Mesendoderm (in vitro differentiated cells): ENCODE results near the gene HTR7.
A peak's percentile ranks its signal among the peaks of the same experiment; 100 is the strongest.
"Not testable (repeated sequence)": the region's sequence is repeated elsewhere in the genome, so short reads cannot be mapped to it uniquely, and the experiment has no call there.

Source experiments
- DNase-seq: peaks from one replicate; pipeline ENCODE4 v3.0.0; 2013
- H2AK5ac ChIP-seq: 2 replicates; pipeline ENCODE4 v1.6.1; 2013; ENCODE audit warnings: low read length, inconsistent platforms
- H2BK120ac ChIP-seq: 2 replicates; pipeline ENCODE4 v1.6.1; 2013; ENCODE audit warnings: low read depth, mild to moderate bottlenecking, low read length, moderate library complexity, mixed read lengths
- H2BK15ac ChIP-seq: replicated peaks from 2 replicates; pipeline ENCODE4 v1.6.1; 2013; ENCODE audit warnings: low read depth, mild to moderate bottlenecking, moderate library complexity
- H2BK5ac ChIP-seq: 2 replicates; pipeline ENCODE4 v1.6.1; 2013; ENCODE audit warnings: low read length, inconsistent platforms
- H3K18ac ChIP-seq: 2 replicates; pipeline ENCODE4 v1.6.1; 2013; ENCODE audit warnings: mild to moderate bottlenecking, low read length, mixed read lengths
- H3K23ac ChIP-seq: one replicate; pipeline ENCODE4 v1.6.1; 2013; ENCODE audit warnings: low read length
- H3K27ac ChIP-seq: 2 replicates; pipeline ENCODE4 v1.5.1; 2013; ENCODE audit warnings: low read depth, mild to moderate bottlenecking, inconsistent platforms, low read length, moderate library complexity
- H3K27me3 ChIP-seq: 2 replicates; pipeline ENCODE4 v1.6.1; 2013; ENCODE audit warnings: low read length, control low read depth, mild to moderate bottlenecking, inconsistent platforms; ENCODE audit not compliant: insufficient read depth, poor library complexity
- H3K36me3 ChIP-seq: 2 replicates; pipeline ENCODE4 v1.6.1; 2013; ENCODE audit warnings: low read length, inconsistent platforms; ENCODE audit not compliant: control insufficient read depth, insufficient read depth
- H3K4ac ChIP-seq: one replicate; pipeline ENCODE4 v1.6.1; 2013; ENCODE audit warnings: low read depth, mild to moderate bottlenecking, low read length, moderate library complexity
- H3K4me1 ChIP-seq: 2 replicates; pipeline ENCODE4 v1.6.1; 2013; ENCODE audit warnings: low read depth, low read length, inconsistent platforms; ENCODE audit not compliant: control insufficient read depth
- H3K4me2 ChIP-seq: 2 replicates; pipeline ENCODE4 v1.6.1; 2013; ENCODE audit warnings: low read length
- H3K4me3 ChIP-seq: 2 replicates; pipeline ENCODE4 v1.5.1; 2013; ENCODE audit warnings: mild to moderate bottlenecking, low read length
- H3K56ac ChIP-seq: one replicate; pipeline ENCODE4 v1.6.1; 2013; ENCODE audit warnings: low read length
- H3K79me1 ChIP-seq: 2 replicates; pipeline ENCODE4 v1.6.1; 2013; ENCODE audit warnings: low read length, inconsistent platforms
- H3K79me2 ChIP-seq: 2 replicates; pipeline ENCODE4 v1.6.1; 2013; ENCODE audit warnings: mild to moderate bottlenecking, low read length; ENCODE audit not compliant: control insufficient read depth, insufficient read depth
- H3K9ac ChIP-seq: 2 replicates; pipeline ENCODE4 v1.6.1; 2013; ENCODE audit warnings: low read length, inconsistent platforms
- H4K5ac ChIP-seq: one replicate; pipeline ENCODE4 v1.6.1; 2013; ENCODE audit warnings: low read length
- H4K8ac ChIP-seq: one replicate; pipeline ENCODE4 v1.6.1; 2013; ENCODE audit warnings: low read depth, mild to moderate bottlenecking, control low read depth, low read length, moderate library complexity
- WGBS: extraction: QIAGEN DNeasy Blood & Tissue Kit; methylation state at CpG from one replicate; pipeline ENCODE4 v1.1.7; 2013; ENCODE audit warnings: low lambda C conversion rate, missing lambda C conversion rate; ENCODE audit not compliant: insufficient coverage; ENCODE audit errors: extremely low coverage; 5-methylcytosine and 5-hydroxymethylcytosine counted together

Gene HTR7

GRCh38 chr10:90822508-90822907 is 35.3 kb downstream of the HTR7 start:
- peak; percentile 73 for DNase-seq
- H3K79me2 ChIP-seq: peaks cover 43% of the 10 kb centered on the region
- no peak overlapping the region for H2AK5ac ChIP-seq
- no peak overlapping the region for H3K23ac ChIP-seq
- H3K79me1 ChIP-seq: peaks cover 8% of the 10 kb centered on the region
- H3K4me3 ChIP-seq: no peak overlapping the region
- no peak overlapping the region for H3K27ac ChIP-seq
- H3K18ac ChIP-seq: no peak overlapping the region
- no CpG with 5 or more reads among the region's 1 CpG for WGBS
- no peaks in the 10 kb centered on the region for H3K27me3 ChIP-seq
- no peak overlapping the region for H2BK120ac ChIP-seq
- no peak overlapping the region for H3K4me2 ChIP-seq
- H3K4ac ChIP-seq: no peak overlapping the region
- H2BK15ac ChIP-seq: no peak overlapping the region
- H2BK5ac ChIP-seq: no peak overlapping the region
- H4K5ac ChIP-seq: no peak overlapping the region
- H3K36me3 ChIP-seq: no peaks in the 10 kb centered on the region
- H3K9ac ChIP-seq: no peak overlapping the region
- H3K4me1 ChIP-seq: no peaks in the 10 kb centered on the region
- H4K8ac ChIP-seq: no peak overlapping the region
- no peak overlapping the region for H3K56ac ChIP-seq

- WGBS: no CpG with 5 or more reads among the region's 1 CpG
These were observed 36.0 kb downstream of the HTR7 start for GRCh38 chr10:90821864-90822263.

GRCh38 chr10:90819911-90820310 is 37.9 kb downstream of the HTR7 start:
- Histone ChIP-seq H2BK5ac (no peak overlapping the region), H3K18ac (no peak overlapping the region), H3K27me3 (no peaks in the 10 kb centered on the region), H3K79me1 (peaks cover 10% of the 10 kb centered on the region), H3K4me1 (peaks cover 6% of the 10 kb centered on the region), H2BK15ac (no peak overlapping the region), H3K4ac (no peak overlapping the region), H3K4me3 (no peak overlapping the region), H4K8ac (no peak overlapping the region), H3K79me2 (peaks cover 48% of the 10 kb centered on the region), H3K23ac (no peak overlapping the region), H3K27ac (no peak overlapping the region), H3K4me2 (no peak overlapping the region), H3K56ac (no peak overlapping the region), H2AK5ac (no peak overlapping the region), H3K36me3 (no peaks in the 10 kb centered on the region), H3K9ac (no peak overlapping the region), H2BK120ac (no peak overlapping the region), H4K5ac (no peak overlapping the region)
- peak; percentile 33 for DNase-seq

More at GRCh38 chr10:90821864-90822263, 36.0 kb downstream of the HTR7 start:
- not testable (repeated sequence) for H3K4ac ChIP-seq, H3K36me3 ChIP-seq, H3K4me3 ChIP-seq, H2BK15ac ChIP-seq, H3K23ac ChIP-seq, H2BK5ac ChIP-seq, H2BK120ac ChIP-seq, H3K27ac ChIP-seq, H3K9ac ChIP-seq, H4K5ac ChIP-seq, DNase-seq, H3K4me1 ChIP-seq, H3K18ac ChIP-seq, H4K8ac ChIP-seq, H3K79me1 ChIP-seq, H2AK5ac ChIP-seq, H3K27me3 ChIP-seq, H3K4me2 ChIP-seq, H3K56ac ChIP-seq
- H3K79me2 ChIP-seq: peaks cover 48% of the 10 kb centered on the region

GRCh38 chr10:90818736-90819135 is 39.1 kb downstream of the HTR7 start:
- Histone ChIP-seq H3K4me1 (peaks cover 6% of the 10 kb centered on the region), H2BK120ac (no peak overlapping the region), H3K36me3 (no peaks in the 10 kb centered on the region), H3K23ac (no peak overlapping the region), H3K4ac (no peak overlapping the region), H3K27me3 (no peaks in the 10 kb centered on the region), H3K4me3 (no peak overlapping the region), H4K5ac (no peak overlapping the region), H2BK15ac (no peak overlapping the region), H3K27ac (no peak overlapping the region), H3K79me1 (peaks cover 10% of the 10 kb centered on the region), H3K9ac (no peak overlapping the region), H3K79me2 (peaks cover 38% of the 10 kb centered on the region), H2BK5ac (no peak overlapping the region), H4K8ac (no peak overlapping the region), H2AK5ac (no peak overlapping the region), H3K4me2 (no peak overlapping the region), H3K18ac (no peak overlapping the region), H3K56ac (no peak overlapping the region)
- WGBS: no CpG with 5 or more reads among the region's 1 CpG
- DNase-seq: no peak

- Histone ChIP-seq H3K4me2 (no peak overlapping the region), H3K4me1 (peaks cover 8% of the 10 kb centered on the region)
These were observed 40.5 kb downstream of the HTR7 start for GRCh38 chr10:90817128-90817889.

DNA sequence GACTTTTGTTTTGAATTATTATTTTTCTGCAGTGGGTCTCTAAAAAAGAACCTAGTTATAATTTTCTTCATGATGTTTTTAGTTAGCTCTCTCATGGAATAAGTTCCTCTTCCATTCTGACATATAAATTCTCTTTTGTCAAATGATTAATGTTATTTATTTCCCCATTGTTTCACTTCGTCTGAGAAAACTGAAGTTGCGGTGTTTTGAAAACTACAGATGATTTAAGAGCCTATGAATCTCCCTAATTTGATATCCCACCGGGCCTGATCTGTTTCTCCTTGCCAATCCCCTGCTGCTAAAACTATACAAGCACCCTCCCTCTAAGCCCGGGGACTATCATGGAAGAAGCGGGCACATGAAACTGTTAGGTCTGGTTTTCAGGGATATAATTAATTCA is 41.4 kb downstream of the HTR7 start:
- H3K4me1 ChIP-seq: peaks cover 8% of the 10 kb centered on the region
- H3K36me3 ChIP-seq: no peaks in the 10 kb centered on the region
- H2BK120ac ChIP-seq: no peak overlapping the region
- H2BK5ac ChIP-seq: no peak overlapping the region
- H3K56ac ChIP-seq: no peak overlapping the region
- peak overlapping the region; percentile 25 for H2BK15ac ChIP-seq
- no peak overlapping the region for H3K4me3 ChIP-seq
- H4K5ac ChIP-seq: no peak overlapping the region
- H3K23ac ChIP-seq: no peak overlapping the region
- no peak for DNase-seq
- no peak overlapping the region for H3K9ac ChIP-seq
- H3K4ac ChIP-seq: no peak overlapping the region
- no peak overlapping the region for H4K8ac ChIP-seq
- H2AK5ac ChIP-seq: no peak overlapping the region
- H3K27me3 ChIP-seq: no peaks in the 10 kb centered on the region
- no peak overlapping the region for H3K4me2 ChIP-seq
- H3K79me2 ChIP-seq: peaks cover 28% of the 10 kb centered on the region
- WGBS: no CpG with 5 or more reads among the region's 5 CpGs
- peak overlapping the region; percentile 41 for H3K18ac ChIP-seq
- no peak overlapping the region for H3K27ac ChIP-seq
- peaks cover 7% of the 10 kb centered on the region for H3K79me1 ChIP-seq

More at GRCh38 chr10:90817128-90817889, 40.5 kb downstream of the HTR7 start:
- no peaks in the 10 kb centered on the region for H3K36me3 ChIP-seq
- H2BK15ac ChIP-seq: no peak overlapping the region
- no peak overlapping the region for H2AK5ac ChIP-seq
- no peak overlapping the region for H3K23ac ChIP-seq
- H2BK120ac ChIP-seq: no peak overlapping the region
- peak overlapping the region; percentile 68 for H3K56ac ChIP-seq
- no peak overlapping the region for H3K4me3 ChIP-seq
- H3K79me2 ChIP-seq: peaks cover 30% of the 10 kb centered on the region
- no peak overlapping the region for H3K9ac ChIP-seq
- no peaks in the 10 kb centered on the region for H3K27me3 ChIP-seq
- no peak overlapping the region for H4K8ac ChIP-seq
- peaks cover 8% of the 10 kb centered on the region for H3K79me1 ChIP-seq
- H4K5ac ChIP-seq: no peak overlapping the region
- H3K27ac ChIP-seq: no peak overlapping the region
- no peak overlapping the region for H3K4ac ChIP-seq
- DNase-seq: peak; percentile 28
- H2BK5ac ChIP-seq: peak overlapping the region; percentile 32
- WGBS: no CpG with 5 or more reads among the region's 2 CpGs
- H3K18ac ChIP-seq: peak overlapping the region; percentile 41
